PC-3 (cell line): Measurements from ENCODE around the gene GAL3ST3.
"Not testable (repeated sequence)": the region's sequence is repeated elsewhere in the genome, so short reads cannot be mapped to it uniquely, and the experiment has no call there.

Experiments used
- EZH2 ChIP-seq: fragments of 300-600 bp; sonication (generic); IDR thresholded peaks from one replicate; pipeline ENCODE4 v1.6.1; 2017; ENCODE audit warnings: antibody characterized with exemption, mild to moderate bottlenecking, low read length; ENCODE audit not compliant: unreplicated experiment
- TF ChIP-seq, protein P1 (sequence below): fragments of 300-600 bp; sonication (generic); conservative IDR thresholded peaks from 2 replicates; pipeline ENCODE4 v1.5.1; 2017; ENCODE audit warnings: antibody characterized with exemption, low read depth, mild to moderate bottlenecking, low read length

DNA sequence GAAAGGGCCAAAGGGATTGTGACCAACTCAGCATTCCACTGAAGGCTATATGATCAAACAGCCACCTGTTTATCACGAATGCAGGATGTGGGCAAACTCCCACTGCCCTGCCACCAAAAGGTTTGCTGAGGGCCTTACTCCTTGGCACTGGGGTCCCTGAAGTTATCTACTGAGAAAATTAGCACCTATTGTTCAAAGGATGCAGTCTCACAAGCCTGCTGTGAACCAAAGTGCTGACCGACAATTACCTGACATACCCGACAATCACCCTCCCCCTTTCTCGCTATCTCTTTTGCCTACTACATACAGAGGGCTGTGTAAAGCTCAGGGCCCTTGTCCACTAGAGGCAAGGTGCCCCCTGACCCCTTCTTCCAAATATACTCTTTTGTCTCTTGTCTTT is 38.9 kb downstream of the GAL3ST3 start:
- TF ChIP-seq, protein P1, sequence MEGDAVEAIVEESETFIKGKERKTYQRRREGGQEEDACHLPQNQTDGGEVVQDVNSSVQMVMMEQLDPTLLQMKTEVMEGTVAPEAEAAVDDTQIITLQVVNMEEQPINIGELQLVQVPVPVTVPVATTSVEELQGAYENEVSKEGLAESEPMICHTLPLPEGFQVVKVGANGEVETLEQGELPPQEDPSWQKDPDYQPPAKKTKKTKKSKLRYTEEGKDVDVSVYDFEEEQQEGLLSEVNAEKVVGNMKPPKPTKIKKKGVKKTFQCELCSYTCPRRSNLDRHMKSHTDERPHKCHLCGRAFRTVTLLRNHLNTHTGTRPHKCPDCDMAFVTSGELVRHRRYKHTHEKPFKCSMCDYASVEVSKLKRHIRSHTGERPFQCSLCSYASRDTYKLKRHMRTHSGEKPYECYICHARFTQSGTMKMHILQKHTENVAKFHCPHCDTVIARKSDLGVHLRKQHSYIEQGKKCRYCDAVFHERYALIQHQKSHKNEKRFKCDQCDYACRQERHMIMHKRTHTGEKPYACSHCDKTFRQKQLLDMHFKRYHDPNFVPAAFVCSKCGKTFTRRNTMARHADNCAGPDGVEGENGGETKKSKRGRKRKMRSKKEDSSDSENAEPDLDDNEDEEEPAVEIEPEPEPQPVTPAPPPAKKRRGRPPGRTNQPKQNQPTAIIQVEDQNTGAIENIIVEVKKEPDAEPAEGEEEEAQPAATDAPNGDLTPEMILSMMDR, result not testable (repeated sequence)
- not testable (repeated sequence) for TF ChIP-seq EZH2
